CD4-positive, alpha-beta T cell treated with Interferon gamma for 1 hour (primary cell): ENCODE measurements around the gene CATSPERD.
"Not testable (repeated sequence)": the region's sequence is repeated elsewhere in the genome, so short reads cannot be mapped to it uniquely, and the experiment has no call there.

Source experiments
- DNase-seq: peaks from one replicate; pipeline ENCODE4 v3.0.0-alpha.2; 2020

Gene CATSPERD

DNA sequence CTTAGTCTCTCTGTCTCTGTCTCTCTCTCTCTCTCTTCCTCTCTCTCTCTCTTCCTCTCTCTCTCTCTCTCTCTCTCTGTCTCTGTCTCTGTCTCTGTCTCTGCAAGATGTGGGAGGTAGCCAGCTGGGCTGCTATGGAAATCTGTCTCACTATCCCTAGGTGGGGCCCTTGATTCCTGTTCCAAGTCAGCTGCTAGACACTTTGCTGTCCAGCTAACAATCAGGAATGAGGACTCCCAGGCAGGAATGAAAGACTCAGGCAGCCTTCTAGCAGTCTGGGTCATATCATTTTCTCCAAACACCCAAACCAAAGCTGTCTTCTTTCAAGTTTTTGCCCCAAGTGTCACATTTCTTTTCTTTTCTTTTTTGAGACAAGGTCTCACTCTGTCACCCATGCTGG is 23.2 kb downstream of the CATSPERD start:
- DNase-seq = no peak

DNA sequence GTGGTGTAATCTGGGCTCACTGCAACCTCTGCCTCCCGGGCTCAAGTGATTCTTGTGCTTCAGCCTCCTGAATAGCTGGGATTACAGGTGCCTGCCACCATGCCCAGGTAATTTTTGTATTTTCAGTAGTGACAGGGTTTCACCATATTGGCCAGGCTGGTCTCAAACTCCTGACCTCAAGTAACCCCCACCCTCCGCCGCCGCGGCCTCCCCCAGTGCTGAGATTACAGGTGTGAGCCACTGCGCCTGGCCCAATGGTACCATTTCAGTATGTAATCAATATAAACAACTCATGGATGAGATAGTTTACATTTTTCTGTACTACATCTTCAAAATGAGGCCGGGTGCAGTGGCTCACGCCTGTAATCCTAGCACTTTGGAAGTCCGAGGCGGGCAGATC is 24.6 kb downstream of the CATSPERD start:
- not testable (repeated sequence) for DNase-seq

DNA sequence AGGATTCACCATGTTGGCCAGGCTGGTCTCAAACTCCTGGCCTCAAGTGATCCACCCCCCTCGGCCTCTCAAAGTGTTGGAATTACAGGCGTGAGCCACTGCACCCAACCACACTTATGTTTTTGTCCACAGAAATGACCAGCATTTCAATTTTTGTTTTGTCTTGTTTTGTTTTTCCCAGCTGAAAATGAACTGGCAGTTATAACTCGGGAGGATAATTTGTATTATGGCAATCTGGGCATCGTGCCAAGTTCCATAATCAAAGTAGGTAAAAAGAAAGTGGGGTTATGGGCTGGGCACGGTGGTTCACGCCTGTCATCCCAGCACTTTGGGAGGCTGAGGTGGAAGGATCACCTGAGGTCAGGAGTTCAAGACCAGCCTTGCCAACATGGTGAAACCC is 28.5 kb downstream of the CATSPERD start:
- DNase-seq = not testable (repeated sequence)

GRCh38 chr19:5749505-5749904 is 29.1 kb downstream of the CATSPERD start:
- DNase-seq = no peak

GRCh38 chr19:5751709-5752108 is 31.3 kb downstream of the CATSPERD start:
- DNase-seq = no peak

- no peak for DNase-seq
Measured at GRCh38 chr19:5753743-5754142, 33.3 kb downstream of the CATSPERD start.

GRCh38 chr19:5762608-5763217 is 42.3 kb downstream of the CATSPERD start:
- no peak for DNase-seq

DNA sequence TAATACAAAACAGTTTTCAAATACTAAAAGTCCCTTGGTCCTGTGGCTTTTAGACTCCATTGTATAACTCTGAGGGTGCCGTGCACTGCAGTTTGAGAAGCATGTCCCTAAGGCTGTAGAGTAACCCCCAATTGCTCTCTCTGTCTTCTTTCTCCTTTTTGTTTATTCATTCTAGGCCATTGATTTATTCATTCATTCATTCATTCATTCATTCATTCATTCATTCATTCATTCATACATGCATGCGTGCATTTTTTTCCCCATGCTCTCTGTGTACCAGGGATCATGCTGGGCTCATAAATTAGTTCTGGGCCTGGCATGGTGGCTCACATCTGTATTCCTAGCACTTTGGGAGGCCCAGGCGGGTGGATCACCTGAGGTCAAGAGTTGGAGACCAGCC is 44.8 kb downstream of the CATSPERD start:
- DNase-seq = no peak

GRCh38 chr19:5767949-5768348 is 47.5 kb downstream of the CATSPERD start:
- DNase-seq = no peak

DNA sequence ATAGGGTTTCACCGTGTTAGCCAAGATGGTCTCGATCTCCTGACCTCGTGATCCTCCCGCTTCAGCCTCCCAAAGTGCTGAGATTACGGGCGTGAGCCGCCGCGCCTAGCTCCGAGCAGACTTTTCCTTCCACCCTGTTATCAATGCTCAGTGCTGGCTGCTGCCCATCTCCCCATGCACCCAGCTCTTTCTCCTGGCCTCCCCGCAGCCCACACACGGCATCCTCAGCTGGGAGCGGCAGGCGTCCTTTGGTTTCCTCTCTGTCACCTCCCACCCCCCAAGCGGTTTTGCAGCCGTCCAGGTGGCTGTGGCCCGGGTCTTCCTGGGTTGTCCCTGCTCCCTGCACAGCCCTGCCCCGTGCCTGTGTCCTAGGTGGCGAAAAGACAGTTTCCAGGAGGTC is 52.0 kb downstream of the CATSPERD start:
- no peak for DNase-seq

GRCh38 chr19:5773276-5773675 is 52.8 kb downstream of the CATSPERD start:
- no peak for DNase-seq

GRCh38 chr19:5774921-5775320 is 54.5 kb downstream of the CATSPERD start:
- DNase-seq = no peak

DNA sequence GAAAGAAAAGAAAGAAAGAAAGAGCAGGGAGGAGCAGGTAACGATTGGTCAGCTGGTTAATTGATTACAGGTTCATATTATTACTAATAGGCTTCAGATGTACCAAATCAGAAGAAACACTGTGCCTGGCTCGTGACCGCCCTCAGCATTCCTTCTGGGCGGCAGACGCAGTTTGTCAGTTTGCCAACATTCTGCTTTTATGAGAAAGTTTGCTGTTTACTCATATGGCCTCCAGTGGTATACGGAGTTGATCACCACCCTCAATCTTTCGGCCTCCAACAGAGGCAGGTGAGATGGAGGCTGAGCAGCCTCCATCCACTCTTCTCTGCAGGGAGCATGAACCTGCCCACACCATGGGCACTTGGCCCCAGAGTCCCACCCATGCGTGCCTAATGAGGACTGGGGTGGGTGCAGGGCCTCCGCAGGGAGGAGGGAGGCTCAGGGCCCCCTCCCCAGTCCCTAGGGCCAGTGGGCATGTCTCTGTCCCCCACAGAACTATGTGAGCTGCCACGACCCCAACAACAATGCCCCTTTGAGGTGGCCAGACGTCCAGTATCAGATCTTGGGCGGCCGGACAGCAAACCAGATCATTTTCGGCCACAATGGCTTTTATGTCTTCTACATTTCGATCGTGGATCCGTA is 55.4 kb downstream of the CATSPERD start:
- no peak for DNase-seq

GRCh38 chr19:5778402-5778801 is 58.0 kb downstream of the CATSPERD start:
- DNase-seq = no peak

DNA sequence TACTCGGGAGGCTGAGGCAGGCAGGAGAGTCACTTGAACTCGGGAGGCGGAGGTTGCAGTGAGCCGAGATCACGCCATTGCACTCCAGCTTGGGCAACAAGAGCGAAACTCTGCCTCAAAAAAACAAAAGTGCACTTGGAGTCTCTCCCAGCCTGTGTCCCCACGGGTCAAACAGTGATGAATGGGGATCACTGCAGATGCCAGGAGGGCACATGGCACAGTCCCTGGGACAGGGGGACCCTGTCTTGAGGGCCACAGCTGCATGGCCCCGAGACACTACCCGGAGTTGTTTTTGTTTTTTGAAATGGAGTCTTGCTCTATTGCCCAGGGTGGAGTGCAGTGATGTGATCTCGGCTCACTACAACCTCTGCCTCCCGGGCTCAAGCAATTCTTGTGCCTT is 60.5 kb downstream of the CATSPERD start:
- DNase-seq = not testable (repeated sequence)

GRCh38 chr19:5782322-5782721 is 61.9 kb downstream of the CATSPERD start:
- no peak for DNase-seq

DNA sequence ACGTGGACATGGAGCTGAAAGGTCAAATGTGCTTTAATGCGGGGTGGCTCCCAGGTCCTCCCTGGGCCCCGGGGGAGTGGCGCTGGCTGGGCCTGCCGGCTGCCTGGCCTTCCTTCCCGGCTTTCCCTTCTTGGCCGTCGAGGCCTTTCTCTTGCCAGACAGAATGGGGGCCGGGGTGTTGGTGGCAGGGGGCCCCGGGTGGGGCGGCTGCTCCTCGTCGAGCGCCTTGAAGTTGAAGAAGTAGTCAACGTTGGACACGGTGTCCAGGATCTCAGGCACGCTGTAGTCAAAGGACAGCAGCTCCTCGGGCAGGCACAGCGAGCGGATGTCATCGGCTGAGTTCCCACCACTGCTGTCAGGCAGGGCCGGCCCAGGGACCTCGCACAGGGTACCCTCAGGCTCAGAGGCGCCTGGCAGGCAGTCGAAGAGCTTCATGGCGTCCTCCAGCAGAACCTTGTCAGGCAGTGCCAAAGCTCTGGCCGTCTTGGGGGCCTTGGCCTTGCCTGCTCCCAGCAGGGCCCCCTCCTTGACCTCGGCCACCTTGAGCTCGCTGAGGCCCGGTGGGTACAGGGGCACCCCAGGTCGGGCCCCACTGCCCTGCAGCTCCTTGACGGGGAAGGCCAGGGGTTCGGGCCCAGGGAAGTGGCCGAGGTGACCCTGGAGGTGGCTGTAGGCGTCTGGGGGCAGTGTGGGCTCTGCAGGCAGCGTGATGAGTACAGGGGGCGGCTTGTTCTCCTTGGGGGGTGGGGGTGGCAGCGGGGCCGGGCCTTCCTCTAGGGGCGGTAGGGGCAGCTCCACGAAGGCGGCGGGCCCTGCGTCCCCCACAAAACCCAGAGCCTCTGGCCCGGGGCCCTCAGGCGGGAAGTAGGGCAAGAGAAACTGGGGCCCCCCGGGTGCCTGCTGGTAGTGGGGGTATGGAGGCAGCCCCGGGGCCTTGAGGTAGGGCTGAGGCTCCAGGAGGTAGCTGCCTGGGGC is 62.8 kb downstream of the CATSPERD start:
- no peak for DNase-seq

DNA sequence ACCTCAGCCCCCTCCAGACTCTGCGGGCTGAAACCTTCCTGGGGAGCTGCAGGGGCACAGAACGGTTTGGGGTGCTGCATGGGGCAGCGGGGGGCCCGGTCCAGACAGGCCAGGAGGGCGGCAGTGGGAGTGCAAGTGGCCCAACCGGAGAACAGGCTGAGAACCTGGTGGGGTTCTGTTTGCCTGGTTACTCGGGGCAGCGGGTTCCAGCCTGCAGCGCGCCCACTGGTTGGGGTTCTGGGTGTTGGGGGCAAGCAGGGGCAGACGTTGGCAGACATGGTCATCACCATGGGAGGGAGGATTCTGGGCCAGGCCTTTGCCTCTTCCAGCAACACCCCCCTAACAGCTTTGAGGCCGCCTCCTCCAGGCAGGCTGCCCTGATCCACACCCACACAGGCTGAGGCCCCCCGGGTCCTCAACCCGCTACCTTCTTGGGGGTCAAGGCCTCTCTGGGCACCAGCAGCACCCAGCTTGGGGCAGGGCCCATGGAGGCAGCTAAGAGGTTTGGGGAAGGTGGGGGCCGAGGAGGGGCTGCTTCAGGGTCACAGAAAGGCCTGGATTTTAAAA is 64.2 kb downstream of the CATSPERD start, which contains the start of gene PRR22:
TSS of gene PRR22 (minus strand) at position 166 of the 567 bp plus-strand sequence. CDS start at position 80, 86 bp downstream.
- DNase-seq = no peak

DNA sequence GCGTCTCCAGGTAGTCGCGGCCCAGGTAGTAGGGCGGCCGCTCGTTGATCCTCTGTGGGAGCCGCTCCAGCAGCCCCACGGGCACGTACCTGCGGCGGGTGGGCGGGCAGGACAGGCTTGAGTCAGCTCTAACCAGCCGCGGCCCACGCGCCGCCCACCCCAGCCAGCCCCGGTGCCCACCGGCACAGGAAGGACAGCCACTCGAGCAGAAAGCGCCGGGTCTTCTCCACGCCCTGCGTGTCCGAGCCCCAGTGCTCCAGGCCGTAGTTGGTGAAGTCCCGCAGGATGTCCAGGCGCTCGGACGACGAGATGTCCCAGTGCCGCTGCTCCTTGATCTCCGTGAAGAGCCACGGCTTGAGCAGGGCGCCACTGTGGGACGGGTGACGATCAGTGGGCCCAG is 65.0 kb downstream of the CATSPERD start:
- DNase-seq = no peak

- DNase-seq = no peak
Measured at GRCh38 chr19:5786593-5787408, 66.4 kb downstream of the CATSPERD start.

DNA sequence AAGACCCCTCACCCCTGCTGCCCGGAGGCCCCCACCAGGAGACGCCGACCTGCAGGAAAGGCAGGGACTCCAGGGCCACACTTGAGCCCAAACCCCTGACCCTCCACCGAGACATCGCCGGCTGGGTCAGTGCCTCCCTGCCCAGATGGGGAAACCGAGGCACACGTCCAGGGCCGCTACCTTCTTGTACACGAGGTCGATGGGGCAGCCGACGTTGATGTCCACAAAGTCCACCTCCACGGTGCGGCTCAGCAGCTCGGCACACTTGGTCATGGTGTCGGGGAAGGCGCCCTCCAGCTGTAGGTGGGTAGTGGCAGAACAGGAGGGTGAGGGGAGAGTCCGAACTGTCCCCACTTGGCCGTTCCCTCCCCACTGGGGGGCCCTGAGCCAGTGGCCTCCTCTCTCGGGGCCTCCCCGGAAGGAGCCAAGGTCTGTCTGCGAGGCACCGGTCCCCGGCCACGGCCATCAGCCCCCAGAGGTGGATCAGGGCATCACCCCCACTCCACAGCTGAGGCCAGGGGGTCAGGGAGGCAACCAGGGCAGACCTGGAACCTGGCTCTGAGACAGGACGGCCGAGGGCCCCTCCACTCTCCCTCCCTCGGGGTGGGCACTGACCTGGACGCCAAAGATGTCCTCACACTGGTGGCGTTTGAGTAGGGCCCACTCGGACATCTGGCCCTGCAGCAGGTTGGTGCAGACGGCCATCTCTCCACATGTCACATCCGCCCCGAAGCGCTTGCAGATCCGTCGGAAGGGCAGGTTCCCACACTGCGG is 67.2 kb downstream of the CATSPERD start:
- DNase-seq = no peak

- DNase-seq = no peak
Measured at GRCh38 chr19:5788422-5788821, 68.0 kb downstream of the CATSPERD start.
